PFSK-1 (cell line): ENCODE measurements around the gene CRADD.

Source experiments
- FOXP2 ChIP-seq: optimal IDR thresholded peaks from 2 replicates; pipeline ENCODE3; 2011; ENCODE audit warnings: borderline replicate concordance, control low read depth, inconsistent platforms; ENCODE audit not compliant: insufficient read depth; ENCODE audit errors: extremely low read length, extremely low read depth
- POLR2AphosphoS5 ChIP-seq: IDR thresholded peaks from 2 replicates; pipeline ENCODE4 v1.6.1; 2012; ENCODE audit warnings: low read depth, mild to moderate bottlenecking, control low read depth, low read length, moderate library complexity
- REST ChIP-seq, 2 experiments: IDR thresholded peaks; 2 replicates each; pipeline versions ENCODE4 v1.6.1 to v1.8.0; 2011 to 2012; ENCODE audit warnings: low read depth in 2 of 2, low read length in 2 of 2, control low read depth in 1 of 2, inconsistent platforms in 1 of 2, mild to moderate bottlenecking in 1 of 2, moderate library complexity in 1 of 2; ENCODE audit not compliant: insufficient read depth in 1 of 2
- SIN3A ChIP-seq: IDR thresholded peaks from 2 replicates; pipeline ENCODE4 v1.6.1; 2012; ENCODE audit warnings: mild to moderate bottlenecking, low read length, moderate library complexity, borderline replicate concordance; ENCODE audit not compliant: insufficient read depth
- TAF1 ChIP-seq: IDR thresholded peaks from 2 replicates; pipeline ENCODE4 v1.6.1; 2012; ENCODE audit warnings: low read length, control low read depth, borderline replicate concordance; ENCODE audit not compliant: insufficient read depth

Gene CRADD

GRCh38 chr12:93737457-93738198 lies 60.5 kb downstream of the CRADD start:
- TF ChIP-seq REST (IDR thresholded peaks at IDR 0.05; ENCODE audit: insufficient read depth in 1 of 2, low read depth in 2 of 2, low read length in 2 of 2) = no peak
- TF ChIP-seq POLR2AphosphoS5 = no peak
- no peak for TF ChIP-seq TAF1
- TF ChIP-seq SIN3A = no peak
- TF ChIP-seq FOXP2 = no peak

- TF ChIP-seq FOXP2 = no peak
- TF ChIP-seq REST (IDR thresholded peaks at IDR 0.05; ENCODE audit: insufficient read depth in 1 of 2, low read depth in 2 of 2, low read length in 2 of 2) = no peak
- no peak for TF ChIP-seq SIN3A
- no peak for TF ChIP-seq POLR2AphosphoS5
- TF ChIP-seq TAF1 = no peak
These were observed 61.3 kb downstream of the CRADD start for GRCh38 chr12:93738199-93739058.

GRCh38 chr12:93740751-93741150 lies 63.6 kb downstream of the CRADD start:
- TF ChIP-seq FOXP2 (no peak), SIN3A (no peak), REST (IDR thresholded peaks at IDR 0.05; ENCODE audit: insufficient read depth in 1 of 2, low read depth in 2 of 2, low read length in 2 of 2) (no peak), TAF1 (no peak), POLR2AphosphoS5 (no peak)

- TF ChIP-seq POLR2AphosphoS5 = no peak
- no peak for TF ChIP-seq FOXP2
- no peak for TF ChIP-seq REST (IDR thresholded peaks at IDR 0.05; ENCODE audit: insufficient read depth in 1 of 2, low read depth in 2 of 2, low read length in 2 of 2)
- no peak for TF ChIP-seq SIN3A
- no peak for TF ChIP-seq TAF1
These were observed 64.5 kb downstream of the CRADD start for GRCh38 chr12:93741659-93742109.
